GM18907 (cell line): ENCODE data around the gene ONECUT1.

ENCODE experiments used
- ATAC-seq: cut with Tn5 transposase; IDR thresholded peaks from one replicate; pipeline ENCODE4 v1.9.1; 2021; ENCODE audit warnings: mild to moderate bottlenecking, moderate library complexity; ENCODE audit not compliant: unreplicated experiment

ONECUT1 gene

GRCh38 chr15:52734329-52734728 lies 55.8 kb downstream of the ONECUT1 start:
- ATAC-seq: no peak

GRCh38 chr15:52733696-52734255 lies 56.4 kb downstream of the ONECUT1 start:
- no peak for ATAC-seq

GRCh38 chr15:52733088-52733487 lies 57.0 kb downstream of the ONECUT1 start:
- ATAC-seq: no peak

GRCh38 chr15:52732551-52732950 lies 57.6 kb downstream of the ONECUT1 start:
- ATAC-seq: no peak

- no peak for ATAC-seq
These were observed 58.2 kb downstream of the ONECUT1 start for GRCh38 chr15:52731732-52732470.

- no peak for ATAC-seq
These were observed 59.1 kb downstream of the ONECUT1 start for GRCh38 chr15:52731004-52731403.

- no peak for ATAC-seq
These were observed 59.5 kb downstream of the ONECUT1 start for GRCh38 chr15:52730594-52730993.

- ATAC-seq: peak; percentile 83
These were observed 60.0 kb downstream of the ONECUT1 start for GRCh38 chr15:52730173-52730572.

GRCh38 chr15:52728899-52729298 lies 61.2 kb downstream of the ONECUT1 start:
- no peak for ATAC-seq

- no peak for ATAC-seq
These were observed 62.3 kb downstream of the ONECUT1 start for GRCh38 chr15:52727815-52728214.

- ATAC-seq: no peak
These were observed 63.9 kb downstream of the ONECUT1 start for GRCh38 chr15:52726195-52726594.

- no peak for ATAC-seq
These were observed 71.6 kb downstream of the ONECUT1 start for GRCh38 chr15:52718551-52718950.

GRCh38 chr15:52717924-52718323 lies 72.2 kb downstream of the ONECUT1 start:
- no peak for ATAC-seq

GRCh38 chr15:52717481-52717880 lies 72.7 kb downstream of the ONECUT1 start:
- no peak for ATAC-seq

- ATAC-seq: no peak
These were observed 73.6 kb downstream of the ONECUT1 start for GRCh38 chr15:52716536-52716935.

- ATAC-seq: no peak
These were observed 74.7 kb downstream of the ONECUT1 start for GRCh38 chr15:52715411-52715810.

GRCh38 chr15:52714968-52715367 lies 75.2 kb downstream of the ONECUT1 start:
- ATAC-seq: no peak

GRCh38 chr15:52710708-52711389 lies 79.3 kb downstream of the ONECUT1 start:
- no peak for ATAC-seq

GRCh38 chr15:52710050-52710707 lies 80.0 kb downstream of the ONECUT1 start:
- peak; percentile 56 for ATAC-seq

GRCh38 chr15:52709187-52709981 lies 80.8 kb downstream of the ONECUT1 start:
- peak; percentile 95 for ATAC-seq
